Liver (tissue), 9 donors: ENCODE data around the gene PIP4K2A. TPM values are rescaled to one million over a fixed set of nuclear protein-coding genes. Genes with fewer than 3 reads are reported as not detected.

Experiments
- DNase-seq: peaks from one replicate; pipeline ENCODE4 v3.0.0-alpha.2; 2017; ENCODE audit warnings: low spot score
- H3K27ac ChIP-seq, 2 donors: one replicate each; pipeline ENCODE4 v1.7.0; 2013; ENCODE audit warnings: inconsistent platforms in 2 of 2, low read length in 2 of 2, control low read depth in 1 of 2, low read depth in 1 of 2, mild to moderate bottlenecking in 1 of 2
- H3K27me3 ChIP-seq, 4 donors: one replicate each; pipeline versions ENCODE4 v1.6.1 to v1.7.0; 2013; ENCODE audit warnings: low read length in 3 of 4, inconsistent platforms in 1 of 4, mild to moderate bottlenecking in 1 of 4, moderate library complexity in 1 of 4; ENCODE audit not compliant: control insufficient read depth in 4 of 4, insufficient read depth in 4 of 4
- H3K36me3 ChIP-seq, 4 donors: one replicate each; pipeline versions ENCODE4 v1.6.1 to v1.7.0; 2013; ENCODE audit warnings: low read length in 3 of 4, mild to moderate bottlenecking in 3 of 4, low read depth in 1 of 4, moderate library complexity in 1 of 4; ENCODE audit not compliant: control insufficient read depth in 4 of 4, insufficient read depth in 3 of 4
- H3K4me1 ChIP-seq, 4 donors: one replicate each; pipeline versions ENCODE4 v1.6.1 to v1.7.0; 2013; ENCODE audit warnings: low read length in 3 of 4, mild to moderate bottlenecking in 3 of 4, moderate library complexity in 1 of 4; ENCODE audit not compliant: control insufficient read depth in 4 of 4, insufficient read depth in 4 of 4
- H3K4me3 ChIP-seq, 3 donors: one replicate each; pipeline versions ENCODE4 v1.6.1 to v1.7.0; 2013; ENCODE audit warnings: low read length in 3 of 3, control low read depth in 1 of 3, low read depth in 1 of 3, mild to moderate bottlenecking in 1 of 3
- H3K9ac ChIP-seq, 2 donors: one replicate each; pipeline ENCODE4 v1.7.0; 2013; ENCODE audit warnings: low read length in 2 of 2, mild to moderate bottlenecking in 2 of 2, moderate library complexity in 2 of 2, control low read depth in 1 of 2, low read depth in 1 of 2
- H3K9me3 ChIP-seq, 4 donors: one replicate each; pipeline versions ENCODE4 v1.6.1 to v1.7.0; 2013; ENCODE audit warnings: low read length in 3 of 4; ENCODE audit not compliant: control insufficient read depth in 4 of 4
- ATF3 ChIP-seq: IDR thresholded peaks from 2 replicates; pipeline ENCODE4 v1.6.1; 2016; ENCODE audit warnings: antibody characterized with exemption
- CTCF ChIP-seq: fragments of 150-350 bp; IDR thresholded peaks from 2 replicates; pipeline ENCODE4 v1.5.1; 2017; ENCODE audit warnings: improper control_type of control experiment, low read depth, low read length; ENCODE audit not compliant: missing input control
- EGR1 ChIP-seq, 2 donors: IDR thresholded peaks; 2 replicates each; pipeline ENCODE4 v1.6.1; 2016 to 2018; ENCODE audit warnings: antibody characterized with exemption in 2 of 2, low read depth in 2 of 2
- FOXA1 ChIP-seq: IDR thresholded peaks from 2 replicates; pipeline ENCODE4 v1.6.1; 2016; ENCODE audit warnings: antibody characterized with exemption
- FOXA2 ChIP-seq: IDR thresholded peaks from 2 replicates; pipeline ENCODE4 v1.6.1; 2016; ENCODE audit warnings: antibody characterized with exemption
- GABPA ChIP-seq, 2 donors: IDR thresholded peaks in 1 of 2; conservative IDR thresholded peaks in 1 of 2; 2 replicates each; pipeline ENCODE4 v1.6.1; 2016; ENCODE audit warnings: antibody characterized with exemption in 2 of 2, mild to moderate bottlenecking in 1 of 2, moderate library complexity in 1 of 2
- HNF4A ChIP-seq, 2 donors: conservative IDR thresholded peaks; 2 replicates each; pipeline ENCODE4 v1.6.1; 2016; ENCODE audit warnings: antibody characterized with exemption in 2 of 2, mild to moderate bottlenecking in 2 of 2
- HNF4G ChIP-seq: IDR thresholded peaks from 2 replicates; pipeline ENCODE4 v1.6.1; 2016; ENCODE audit warnings: antibody characterized with exemption
- JUND ChIP-seq, 2 donors: IDR thresholded peaks; 2 replicates each; pipeline ENCODE4 v1.6.1; 2016; ENCODE audit warnings: antibody characterized with exemption in 2 of 2
- RAD21 ChIP-seq, 2 donors: IDR thresholded peaks; 2 replicates each; pipeline ENCODE4 v1.6.1; 2016; ENCODE audit warnings: antibody characterized with exemption in 2 of 2, mild to moderate bottlenecking in 2 of 2
- REST ChIP-seq: IDR thresholded peaks from 2 replicates; pipeline ENCODE4 v1.6.1; 2016; ENCODE audit warnings: antibody characterized with exemption, mild to moderate bottlenecking
- RXRA ChIP-seq, 2 donors: IDR thresholded peaks; 2 replicates each; pipeline ENCODE4 v1.6.1; 2017 to 2018; ENCODE audit warnings: antibody characterized with exemption in 2 of 2, mild to moderate bottlenecking in 1 of 2
- SP1 ChIP-seq: IDR thresholded peaks from 2 replicates; pipeline ENCODE4 v1.6.1; 2018; ENCODE audit warnings: antibody characterized with exemption, mild to moderate bottlenecking
- TAF1 ChIP-seq: conservative IDR thresholded peaks from 2 replicates; pipeline ENCODE4 v1.6.1; 2016; ENCODE audit warnings: antibody characterized with exemption, mild to moderate bottlenecking
- YY1 ChIP-seq: IDR thresholded peaks from 2 replicates; pipeline ENCODE4 v1.6.1; 2016; ENCODE audit warnings: antibody characterized with exemption, mild to moderate bottlenecking
- WGBS: extraction: QIAGEN DNeasy Blood & Tissue Kit; methylation state at CpG from one replicate; pipeline ENCODE4 v1.1.7; 2013; 5-methylcytosine and 5-hydroxymethylcytosine counted together
- polyA plus RNA-seq, 2 donors: library from polyadenylated mRNA; stranded (reverse) in 1 of 2; unstranded in 1 of 2; fragments of 200-250 nt in 1 of 2; fragments of >200 nt in 1 of 2; fragmentation: Nextera tagmentation in 1 of 2; extraction: Ambion mirVana in 1 of 2; gene quantifications; one replicate each; pipeline versions ENCODE4 v1.2.1 to v1.2.3, GENCODE V29; 2013 to 2015
- total RNA-seq, 2 donors: library from RNA; depleted of rRNA; stranded (reverse); fragments of >200 nt; gene quantifications; one replicate each; pipeline ENCODE4 v1.2.3, GENCODE V29; 2014
- donor health status: healthy.
- donor health status: healthy.
- donor health status: healthy.
- donor health status: healthy.
- donor health status: healthy.

PIP4K2A gene
- total and polyA plus RNA-seq, 4 donors, result 6.4 to 53.7 (median 8.6) TPM

- no peak overlapping the region for H3K4me3 ChIP-seq
- H3K9ac ChIP-seq, result no peak overlapping the region
- no peaks in the 10 kb centered on the region for H3K27me3 ChIP-seq
- H3K36me3 ChIP-seq, result no peaks in the 10 kb centered on the region
- TF ChIP-seq RXRA (IDR thresholded peaks at IDR 0.05) (peak in 1 of 2 donors; percentile 5), HNF4G (no peak)
- 65% methylated on average over 4 of the region's 4 CpGs for WGBS
- DNase-seq, result no peak
- no peak overlapping the region for H3K27ac ChIP-seq
- H3K4me1 ChIP-seq, result peaks cover 4 to 18% (median 11%) of the 10 kb centered on the region in 4 donors
- no peaks in the 10 kb centered on the region for H3K9me3 ChIP-seq
Measured at GRCh38 chr10:22702348-22702747, 12.0 kb downstream of the PIP4K2A start.

GRCh38 chr10:22701132-22701826, 13.1 kb downstream of the PIP4K2A start:
- WGBS, result 89% methylated on average over 4 of the region's 4 CpGs
- H3K27ac ChIP-seq, result no peak overlapping the region
- no peak for DNase-seq

More at GRCh38 chr10:22701132-22701826, 13.1 kb downstream of the PIP4K2A start:
- Histone ChIP-seq H3K9me3 (no peaks in the 10 kb centered on the region), H3K4me3 (no peak overlapping the region), H3K27me3 (no peaks in the 10 kb centered on the region), H3K9ac (no peak overlapping the region), H3K4me1 (peaks cover 7 to 18% (median 13%) of the 10 kb centered on the region in 4 donors), H3K36me3 (no peaks in the 10 kb centered on the region)
- TF ChIP-seq YY1, result no peak
- TF ChIP-seq ATF3, result no peak
- TF ChIP-seq JUND (IDR thresholded peaks at IDR 0.05), result no peak
- no peak for TF ChIP-seq TAF1
- no peak for TF ChIP-seq EGR1 (IDR thresholded peaks at IDR 0.05; ENCODE audit: low read depth in 2 of 2)
- TF ChIP-seq FOXA1, result no peak
- no peak for TF ChIP-seq FOXA2
- no peak for TF ChIP-seq CTCF
- TF ChIP-seq RAD21 (IDR thresholded peaks at IDR 0.05), result no peak
- no peak for TF ChIP-seq HNF4A (conservative IDR thresholded peaks at IDR 0.05)
- TF ChIP-seq SP1, result no peak
- TF ChIP-seq GABPA (IDR thresholded peaks at IDR 0.05 in 1 of 2, conservative IDR thresholded peaks at IDR 0.05 in 1 of 2), result no peak
- TF ChIP-seq REST, result no peak
- TF ChIP-seq RXRA (IDR thresholded peaks at IDR 0.05), result no peak
